Measurements from ENCODE around the gene VIT. TPM values are rescaled to one million over a fixed set of nuclear protein-coding genes. Genes with fewer than 3 reads are reported as not detected.

The VIT gene
- total RNA-seq, 3 donors from 2014 or later (not counting 1 experiment from before 2014, with no cell fraction given) = 1.4 to 1.9 (median 1.7) TPM

DNA sequence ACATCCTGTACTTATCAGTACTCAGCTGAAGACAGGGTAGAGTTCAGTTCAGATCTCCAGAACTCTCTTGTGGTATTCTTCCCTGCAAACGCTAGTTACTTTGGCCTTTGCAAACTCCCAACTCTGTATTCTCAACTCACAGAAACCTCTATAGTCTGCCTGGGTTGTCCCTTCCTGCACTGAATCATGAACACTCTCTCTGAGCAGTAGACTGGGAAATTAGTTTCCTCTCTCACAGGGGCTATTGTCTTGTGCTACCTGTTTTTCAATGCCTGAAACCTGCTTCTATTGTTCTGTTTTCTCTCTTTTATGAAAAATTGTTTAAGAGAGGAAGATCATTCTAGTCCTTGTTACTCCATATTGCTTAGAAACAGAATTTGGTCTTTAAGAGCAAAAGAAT is 134.7 kb downstream of the VIT start:
- no peaks in the 10 kb centered on the region for H3K27me3 ChIP-seq (ENCODE audit: control insufficient read depth, insufficient read depth, low read length)
- H3K27ac ChIP-seq (ENCODE audit: low read length) = no peak overlapping the region
- WGBS (ENCODE audit: insufficient coverage) = 94% methylated on average over 1 of the region's 1 CpG
- Mint-ChIP-seq H3K4me3 (no peak overlapping the region), H3K27me3 (ENCODE audit: low read depth in 2 of 2) (no peaks in the 10 kb centered on the region), H3K9me3 (no peaks in the 10 kb centered on the region), H3K4me1 (peaks cover 11 to 14% of the 10 kb centered on the region in 2 donors), H3K27ac (no peak overlapping the region), H3K36me3 (no peaks in the 10 kb centered on the region)
- peaks cover 3% of the 10 kb centered on the region for H3K4me1 ChIP-seq (ENCODE audit: control insufficient read depth, insufficient read depth, low read length)
- no peaks in the 10 kb centered on the region for H3K36me3 ChIP-seq (ENCODE audit: control insufficient read depth, insufficient read depth, low read length)
- ATAC-seq (no peak), DNase-seq (no peak)
- TF ChIP-seq, protein P1, sequence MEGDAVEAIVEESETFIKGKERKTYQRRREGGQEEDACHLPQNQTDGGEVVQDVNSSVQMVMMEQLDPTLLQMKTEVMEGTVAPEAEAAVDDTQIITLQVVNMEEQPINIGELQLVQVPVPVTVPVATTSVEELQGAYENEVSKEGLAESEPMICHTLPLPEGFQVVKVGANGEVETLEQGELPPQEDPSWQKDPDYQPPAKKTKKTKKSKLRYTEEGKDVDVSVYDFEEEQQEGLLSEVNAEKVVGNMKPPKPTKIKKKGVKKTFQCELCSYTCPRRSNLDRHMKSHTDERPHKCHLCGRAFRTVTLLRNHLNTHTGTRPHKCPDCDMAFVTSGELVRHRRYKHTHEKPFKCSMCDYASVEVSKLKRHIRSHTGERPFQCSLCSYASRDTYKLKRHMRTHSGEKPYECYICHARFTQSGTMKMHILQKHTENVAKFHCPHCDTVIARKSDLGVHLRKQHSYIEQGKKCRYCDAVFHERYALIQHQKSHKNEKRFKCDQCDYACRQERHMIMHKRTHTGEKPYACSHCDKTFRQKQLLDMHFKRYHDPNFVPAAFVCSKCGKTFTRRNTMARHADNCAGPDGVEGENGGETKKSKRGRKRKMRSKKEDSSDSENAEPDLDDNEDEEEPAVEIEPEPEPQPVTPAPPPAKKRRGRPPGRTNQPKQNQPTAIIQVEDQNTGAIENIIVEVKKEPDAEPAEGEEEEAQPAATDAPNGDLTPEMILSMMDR (IDR thresholded peaks at IDR 0.05) = no peak
- no peak overlapping the region for H3K4me3 ChIP-seq (ENCODE audit: low read length)
- H3K9me3 ChIP-seq (ENCODE audit: control insufficient read depth, insufficient read depth, low read length) = no peaks in the 10 kb centered on the region
- intact Hi-C loops (cut with micrococcal nuclease) = loop anchor here (10.0 kb wide), 1 partner anchor 46 kb away; no protein-coding TSS in a partner anchor

DNA sequence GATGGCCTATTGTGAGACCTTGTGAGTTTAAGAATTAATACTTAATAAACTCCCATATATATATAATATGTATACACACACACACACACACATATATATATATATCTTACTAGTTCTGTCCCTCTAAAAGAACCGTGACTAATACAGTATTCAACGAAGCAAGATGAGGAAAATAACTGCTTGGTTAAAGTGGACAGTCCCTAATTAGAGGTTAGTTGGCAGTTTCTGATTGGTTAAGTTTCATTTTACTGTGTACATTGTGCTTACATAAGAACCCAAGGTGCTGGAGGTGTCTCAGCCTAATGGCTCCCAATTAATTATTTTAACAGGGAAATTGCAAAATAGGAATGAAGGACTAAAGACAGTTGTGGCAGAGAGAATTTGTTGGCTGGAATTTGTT is 137.7 kb downstream of the VIT start:
- H3K4me3 ChIP-seq (ENCODE audit: low read length) = no peak overlapping the region
- peak overlapping the region; percentile 3 for H3K4me3 Mint-ChIP-seq
- peak overlapping the region; percentile 59 for H3K27ac ChIP-seq (ENCODE audit: low read length)
- no peak for ATAC-seq
- intact Hi-C loops (cut with micrococcal nuclease) = loop anchor here (2.0 to 10.0 kb wide), 2 partner anchors 33 to 49 kb away; no protein-coding TSS in a partner anchor
- H3K27me3 ChIP-seq (ENCODE audit: control insufficient read depth, insufficient read depth, low read length) = no peaks in the 10 kb centered on the region
- no peaks in the 10 kb centered on the region for H3K27me3 Mint-ChIP-seq (ENCODE audit: low read depth in 2 of 2)
- TF ChIP-seq, protein P1 (IDR thresholded peaks at IDR 0.05) = no peak
- no peaks in the 10 kb centered on the region for H3K9me3 ChIP-seq (ENCODE audit: control insufficient read depth, insufficient read depth, low read length)
- H3K36me3 Mint-ChIP-seq = no peaks in the 10 kb centered on the region
- DNase-seq = no peak
- peaks cover 3% of the 10 kb centered on the region for H3K4me1 ChIP-seq (ENCODE audit: control insufficient read depth, insufficient read depth, low read length)
- WGBS (ENCODE audit: insufficient coverage) = 85% methylated on average over 2 of the region's 2 CpGs
- H3K9me3 Mint-ChIP-seq = no peaks in the 10 kb centered on the region
- peak overlapping the region; percentile 74 to 76 for H3K27ac Mint-ChIP-seq
- H3K36me3 ChIP-seq (ENCODE audit: control insufficient read depth, insufficient read depth, low read length) = no peaks in the 10 kb centered on the region
- H3K4me1 Mint-ChIP-seq = peaks cover 11 to 14% of the 10 kb centered on the region in 2 donors

DNA sequence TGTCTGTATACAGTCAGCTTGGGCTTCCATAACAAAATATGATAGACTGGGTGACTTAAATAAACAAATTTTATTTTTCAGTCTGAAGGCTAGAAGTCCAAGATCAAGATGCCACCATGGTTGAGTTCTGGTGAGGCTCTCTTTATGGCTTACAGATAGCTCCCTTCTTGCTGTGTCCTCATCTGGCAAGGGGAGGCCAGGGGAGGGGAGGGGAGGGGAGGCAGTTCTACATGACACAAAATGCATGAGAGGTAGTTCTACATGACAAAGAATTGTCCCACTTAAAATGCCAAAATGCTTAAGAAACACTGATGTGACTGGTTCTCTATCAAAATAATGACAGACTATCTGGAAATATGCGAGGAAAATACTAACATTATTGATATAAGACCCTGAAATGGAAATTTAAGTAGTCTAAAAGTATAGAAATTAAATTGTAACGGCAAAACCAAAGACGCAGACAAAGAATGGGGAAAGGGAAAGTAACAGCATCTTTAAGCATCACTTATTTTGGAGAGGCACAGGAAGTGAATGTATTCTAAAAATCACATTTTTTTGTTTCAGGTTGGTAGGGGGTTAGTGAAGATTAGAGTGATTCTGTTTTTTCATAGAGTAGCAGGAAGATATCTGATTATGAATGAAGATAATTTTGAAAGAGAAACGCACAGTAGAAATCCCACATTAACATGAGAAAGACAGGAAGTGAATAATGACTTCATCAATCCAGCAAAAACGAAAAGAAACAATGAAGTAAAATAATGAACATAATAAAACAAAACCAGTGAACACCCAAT is 138.4 kb downstream of the VIT start:
- Histone ChIP-seq H3K9me3 (ENCODE audit: control insufficient read depth, insufficient read depth, low read length) (no peaks in the 10 kb centered on the region), H3K27ac (ENCODE audit: low read length) (peak overlapping the region; percentile 59), H3K27me3 (ENCODE audit: control insufficient read depth, insufficient read depth, low read length) (no peaks in the 10 kb centered on the region), H3K36me3 (ENCODE audit: control insufficient read depth, insufficient read depth, low read length) (no peaks in the 10 kb centered on the region), H3K4me3 (ENCODE audit: low read length) (no peak overlapping the region), H3K4me1 (ENCODE audit: control insufficient read depth, insufficient read depth, low read length) (peaks cover 3% of the 10 kb centered on the region)
- Mint-ChIP-seq H3K4me3 (peak overlapping the region; percentile 53), H3K27ac (peak overlapping the region; percentile 74 to 76), H3K36me3 (no peaks in the 10 kb centered on the region), H3K4me1 (peaks cover 11 to 14% of the 10 kb centered on the region in 2 donors), H3K9me3 (no peaks in the 10 kb centered on the region), H3K27me3 (ENCODE audit: low read depth in 2 of 2) (no peaks in the 10 kb centered on the region)
- intact Hi-C loops (cut with micrococcal nuclease) = loop anchor here (2.0 to 10.0 kb wide), 2 partner anchors 34 to 50 kb away; no protein-coding TSS in a partner anchor
- 27% methylated on average over 2 of the region's 5 CpGs for WGBS (ENCODE audit: insufficient coverage)
- DNase-seq (peak in 1 of 2 donors; percentile 20), ATAC-seq (peak; percentile 82 to 92 (median 92))
- TF ChIP-seq, protein P1 (IDR thresholded peaks at IDR 0.05) = no peak
